Activated naive CD8-positive, alpha-beta T cell treated with anti-CD3 and anti-CD28 coated beads for 36 hours (primary cell): ENCODE measurements around the gene VSTM2A. TPM values are rescaled to one million over a fixed set of nuclear protein-coding genes. Genes with fewer than 3 reads are reported as not detected.

Experiments used
- DNase-seq: peaks from one replicate; pipeline ENCODE4 v3.0.0; 2021
- H3K27ac Mint-ChIP-seq: one replicate; pipeline ENCODE4 v1.8.0; 2022; ENCODE audit warnings: mild to moderate bottlenecking, moderate library complexity, mixed read lengths
- H3K27me3 Mint-ChIP-seq: one replicate; pipeline ENCODE4 v1.8.0; 2022; ENCODE audit warnings: mild to moderate bottlenecking, mixed read lengths
- H3K36me3 Mint-ChIP-seq: one replicate; pipeline ENCODE4 v1.8.0; 2021; ENCODE audit warnings: mild to moderate bottlenecking, mixed read lengths
- H3K4me1 Mint-ChIP-seq: one replicate; pipeline ENCODE4 v1.8.0; 2021; ENCODE audit warnings: mixed read lengths
- H3K4me3 Mint-ChIP-seq: one replicate; pipeline ENCODE4 v1.8.0; 2022; ENCODE audit warnings: mild to moderate bottlenecking, moderate library complexity, mixed read lengths
- H3K9me3 Mint-ChIP-seq: one replicate; pipeline ENCODE4 v1.8.0; 2022; ENCODE audit warnings: mixed read lengths
- total RNA-seq, 2 experiments: library from RNA; stranded (reverse); gene quantifications; one replicate each; pipeline ENCODE4 v1.2.3, GENCODE V29; 2021

Gene VSTM2A
- total RNA-seq, 2 experiments from 2014 or later: not detected

DNA sequence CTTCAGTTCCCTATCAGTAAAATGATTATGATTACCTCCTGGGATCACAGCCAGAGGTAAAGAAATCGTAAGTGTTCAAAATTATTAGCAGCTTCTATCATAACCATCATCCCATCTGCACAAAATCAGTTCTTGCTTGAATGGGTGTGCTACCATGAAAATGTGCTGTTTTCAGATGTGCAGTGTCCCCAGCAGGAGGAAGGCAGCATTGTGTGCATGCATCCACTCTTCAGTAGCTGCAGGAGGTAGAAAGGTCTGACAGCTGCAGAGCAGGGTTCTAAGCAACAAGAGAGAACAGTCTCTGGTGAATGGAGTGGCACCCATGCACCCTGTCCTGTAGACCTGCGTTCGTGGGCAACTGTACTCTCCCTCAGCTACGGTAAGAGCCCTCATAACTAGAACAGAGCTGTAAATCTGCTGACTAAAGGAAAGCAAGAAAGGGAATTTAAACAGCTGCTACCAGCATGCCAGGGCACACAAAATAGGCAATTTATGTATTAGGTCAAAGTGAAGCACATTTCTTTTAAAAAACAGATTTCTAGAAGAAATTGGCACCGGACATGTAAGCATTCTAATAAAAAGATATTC is 21.2 kb downstream of the VSTM2A start:
- Mint-ChIP-seq H3K27me3 (no peaks in the 10 kb centered on the region), H3K36me3 (no peaks in the 10 kb centered on the region), H3K4me3 (no peak overlapping the region), H3K27ac (no peak overlapping the region), H3K9me3 (no peaks in the 10 kb centered on the region), H3K4me1 (no peaks in the 10 kb centered on the region)
- DNase-seq: no peak

DNA sequence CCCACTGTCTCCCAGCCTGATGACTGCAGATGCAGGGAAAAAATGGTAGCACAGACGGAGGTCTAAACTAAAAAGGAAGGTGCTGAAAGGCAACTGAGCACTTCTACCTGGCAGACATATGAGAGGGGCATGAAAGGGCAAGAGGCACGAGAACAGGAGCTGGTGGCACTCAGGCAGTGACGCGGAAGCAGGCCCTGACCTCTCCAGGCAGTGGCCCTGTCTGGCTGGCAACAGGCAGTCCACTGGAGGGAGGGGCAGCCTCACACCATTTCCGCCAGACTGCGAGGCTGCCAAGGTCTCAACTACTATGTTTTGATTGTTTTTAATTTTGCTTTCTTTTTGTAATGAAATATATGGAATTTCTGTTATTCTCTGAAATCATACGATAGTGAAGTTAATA is 23.3 kb downstream of the VSTM2A start:
- Mint-ChIP-seq H3K27me3 (no peaks in the 10 kb centered on the region), H3K9me3 (no peaks in the 10 kb centered on the region)

DNA sequence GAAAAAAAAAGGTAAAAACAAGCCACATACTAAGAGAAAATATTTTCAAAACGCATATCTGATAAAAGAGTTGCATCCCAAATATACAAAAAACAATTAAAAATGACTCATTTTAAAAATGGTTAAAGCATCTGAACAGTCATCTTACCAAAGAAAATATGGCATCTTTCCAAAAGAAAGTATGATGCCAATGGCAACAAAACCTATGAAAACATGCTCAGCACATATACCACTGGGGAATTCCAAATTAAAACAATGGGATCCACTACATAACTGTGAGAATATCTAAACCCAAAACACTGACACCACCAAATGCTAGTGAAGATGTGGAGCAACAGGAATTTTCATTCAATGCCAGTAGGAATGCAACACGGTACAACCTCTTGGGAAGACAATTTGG is 39.3 kb downstream of the VSTM2A start:
- Mint-ChIP-seq H3K4me1 (no peaks in the 10 kb centered on the region), H3K4me3 (no peak overlapping the region), H3K27ac (no peak overlapping the region), H3K27me3 (no peaks in the 10 kb centered on the region), H3K36me3 (no peaks in the 10 kb centered on the region), H3K9me3 (peaks cover 5% of the 10 kb centered on the region)
- DNase-seq: no peak

More for the DNA sequence above, 23.3 kb downstream of the VSTM2A start:
- no peak for DNase-seq
- Mint-ChIP-seq H3K4me1 (no peaks in the 10 kb centered on the region), H3K27ac (no peak overlapping the region), H3K36me3 (no peaks in the 10 kb centered on the region), H3K4me3 (no peak overlapping the region)

DNA sequence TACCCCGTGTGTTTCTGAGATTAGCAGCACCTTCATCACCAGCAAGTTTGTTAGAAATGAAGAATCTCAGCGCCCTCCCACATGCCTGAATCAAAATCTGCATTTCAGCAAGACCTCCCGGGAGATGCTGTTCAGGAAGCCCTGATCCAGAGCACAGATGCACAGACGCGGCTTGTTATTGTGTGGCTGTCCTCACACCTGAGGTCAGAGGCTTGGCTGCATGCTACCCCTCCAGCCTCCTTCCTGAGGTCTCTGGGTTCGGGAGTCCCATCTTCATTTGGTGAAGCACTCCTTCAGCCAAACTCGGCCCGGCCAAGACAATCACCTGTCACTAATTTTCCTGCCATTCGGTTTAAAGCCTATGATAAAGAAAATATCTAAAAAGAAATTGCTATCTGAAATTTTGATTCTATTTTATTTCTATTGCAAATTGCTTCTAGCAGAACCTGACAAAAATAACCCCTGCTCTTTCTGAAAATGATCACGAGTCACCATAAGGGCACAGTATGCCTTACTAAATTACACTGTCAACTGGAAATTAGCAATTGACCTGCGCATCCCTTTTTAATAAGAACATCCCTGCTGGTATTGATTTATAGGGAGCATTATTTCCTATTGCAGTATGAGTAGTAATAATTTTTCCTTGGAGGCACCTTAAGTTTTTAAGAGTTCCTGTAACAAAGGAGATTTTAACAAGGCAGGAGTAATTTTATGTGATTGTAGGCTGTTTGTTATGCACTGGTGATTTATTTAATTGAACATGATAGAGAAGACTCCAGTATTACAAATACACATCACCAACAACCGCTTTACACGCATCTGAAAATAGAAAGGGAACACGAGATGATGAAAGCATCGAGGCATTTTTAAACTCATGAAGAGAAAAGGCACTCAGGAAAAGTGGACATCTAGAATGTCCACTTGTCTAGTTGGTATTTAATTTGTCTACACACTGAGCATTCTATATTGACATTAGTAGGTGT is 49.5 kb downstream of the VSTM2A start:
- no peaks in the 10 kb centered on the region for H3K4me1 Mint-ChIP-seq
- no peak overlapping the region for H3K4me3 Mint-ChIP-seq
- peaks cover 3% of the 10 kb centered on the region for H3K9me3 Mint-ChIP-seq
- no peaks in the 10 kb centered on the region for H3K36me3 Mint-ChIP-seq
- no peaks in the 10 kb centered on the region for H3K27me3 Mint-ChIP-seq
- no peak overlapping the region for H3K27ac Mint-ChIP-seq
- DNase-seq: no peak

DNA sequence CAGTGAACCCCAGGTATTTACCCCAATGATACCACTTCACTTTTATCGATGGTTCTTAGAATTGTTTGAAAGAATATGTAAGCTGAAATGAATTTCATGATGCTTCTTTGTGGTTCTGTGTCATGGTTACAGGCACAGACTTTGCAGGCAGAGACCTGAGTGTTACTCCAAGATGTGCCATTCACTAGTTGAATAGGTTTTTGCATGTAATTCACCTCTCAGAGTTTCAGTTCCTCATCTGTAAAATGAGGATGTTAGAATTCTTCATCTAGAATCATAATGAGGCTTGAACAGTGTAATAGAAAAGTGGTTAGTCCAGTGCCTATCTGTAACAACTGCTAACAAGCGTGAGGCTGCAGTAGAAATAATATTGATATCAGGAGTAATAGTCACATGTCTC is 54.6 kb downstream of the VSTM2A start:
- DNase-seq: no peak
- Mint-ChIP-seq H3K27me3 (no peaks in the 10 kb centered on the region), H3K4me1 (no peaks in the 10 kb centered on the region), H3K4me3 (no peak overlapping the region), H3K36me3 (no peaks in the 10 kb centered on the region), H3K27ac (no peak overlapping the region), H3K9me3 (peaks cover 2% of the 10 kb centered on the region)

DNA sequence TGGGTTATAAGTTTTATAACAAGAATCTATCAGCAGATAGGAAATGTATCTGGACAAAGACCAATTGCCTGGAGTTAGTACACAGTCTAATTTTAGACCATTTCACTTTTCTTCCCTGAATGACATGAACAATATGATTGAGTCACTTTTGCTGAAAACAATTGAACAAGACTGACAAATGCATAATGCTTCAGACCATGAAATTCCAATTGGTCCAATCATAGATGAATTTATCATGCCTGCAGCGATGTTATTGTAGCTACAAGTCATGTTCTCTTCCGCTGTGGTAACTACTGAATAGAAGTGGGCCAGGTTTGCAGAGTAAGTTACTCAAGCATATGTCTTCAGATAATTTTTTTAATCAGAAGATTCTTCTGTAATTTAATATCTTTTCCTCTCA is 73.4 kb downstream of the VSTM2A start:
- DNase-seq: no peak
- no peak overlapping the region for H3K27ac Mint-ChIP-seq
- H3K9me3 Mint-ChIP-seq: no peaks in the 10 kb centered on the region
- H3K36me3 Mint-ChIP-seq: no peaks in the 10 kb centered on the region
- H3K27me3 Mint-ChIP-seq: no peaks in the 10 kb centered on the region
- H3K4me1 Mint-ChIP-seq: no peaks in the 10 kb centered on the region
- H3K4me3 Mint-ChIP-seq: no peak overlapping the region

Other genes with a start within 250 kb of the VSTM2A start
- 100 to 1,000 TPM; 131 to 163 TPM for gene SEC61G, start 216.8 kb downstream of the VSTM2A start, total RNA-seq